ENCODE data around the gene ANKH.

The ANKH gene

DNA sequence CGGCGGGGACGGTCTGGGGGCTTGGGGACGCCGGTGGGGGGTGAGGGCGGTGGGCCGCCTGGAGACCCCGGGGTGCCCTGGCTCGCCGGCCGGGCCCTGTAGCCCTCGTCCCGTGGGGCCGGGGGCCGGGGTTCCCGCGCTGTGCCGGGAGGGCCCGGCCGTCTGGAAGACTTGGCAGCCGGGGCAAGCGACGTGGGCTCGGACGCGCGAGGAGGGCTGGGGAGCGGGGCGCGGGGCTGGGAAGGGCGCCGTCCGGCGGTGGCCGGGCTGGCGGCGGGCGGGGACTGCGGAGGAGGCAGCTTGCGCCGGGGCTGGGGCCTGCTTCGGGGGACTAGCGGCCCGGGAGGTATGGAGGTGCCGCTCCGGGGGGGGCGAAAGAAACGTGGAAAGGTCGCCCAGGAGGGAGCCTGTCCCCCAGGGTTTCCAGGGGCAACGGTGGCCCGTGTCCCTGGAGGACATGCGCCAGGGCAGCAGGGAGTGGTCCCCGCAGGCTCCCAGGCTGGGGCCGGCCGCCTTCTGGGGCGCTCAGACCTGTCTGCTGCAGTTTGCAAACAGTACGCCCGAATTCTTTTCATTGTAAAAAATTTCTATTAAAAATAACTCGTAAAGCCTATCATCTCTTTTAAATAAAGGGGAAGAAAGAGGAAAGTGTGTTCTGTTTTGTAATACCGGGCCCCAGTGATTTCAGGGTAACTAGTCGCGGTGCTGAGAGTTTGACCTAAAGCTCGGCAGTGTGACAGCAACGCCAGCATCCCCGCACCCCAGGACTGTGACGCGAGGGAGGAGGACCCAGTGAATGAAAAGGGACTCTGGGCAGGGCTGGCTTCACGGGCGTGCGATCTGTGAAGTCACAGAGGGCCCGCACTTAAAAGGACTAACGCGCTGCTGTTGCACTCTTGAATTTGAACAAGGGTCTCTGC, 752 bp upstream of the ANKH start:
- peak overlapping the region; percentile 61 for H3K27ac ChIP-seq (ENCODE audit: low read length)
- peak overlapping the region; percentile 87 for H3K9ac ChIP-seq (ENCODE audit: low read depth, low read length)
- H3K4me3 ChIP-seq (ENCODE audit: low read depth in 1 of 2, low read length in 2 of 2), result peak overlapping the region; percentile 72 to 78; a peak in 3 of 4 replicates
- peak overlapping the region; percentile 97 for H3K4me2 ChIP-seq (ENCODE audit: insufficient read depth, low read length)
- peak overlapping the region; percentile 77 for H2AFZ ChIP-seq (ENCODE audit: low read depth, low read length)
- TF ChIP-seq EZH2 (IDR thresholded peaks at IDR 0.05; ENCODE audit: borderline replicate concordance, low read depth, low read length, severe bottlenecking), result no peak
- no peak for TF ChIP-seq CTCF (IDR thresholded peaks at IDR 0.05; ENCODE audit: borderline replicate concordance, extremely low read depth, low read length, poor library complexity, severe bottlenecking)
- H3K36me3 ChIP-seq (ENCODE audit: insufficient read depth, low read length), result no peaks in the 10 kb centered on the region; the same call in 1 of the 2 replicates
- H3K4me1 ChIP-seq (ENCODE audit: insufficient read depth, low read length), result peaks cover 35% of the 10 kb centered on the region
- peaks cover 24% of the 10 kb centered on the region for H4K20me1 ChIP-seq (ENCODE audit: insufficient read depth, low read length)
- H3K79me2 ChIP-seq (ENCODE audit: insufficient read depth, low read length), result peaks cover 45% of the 10 kb centered on the region
- ATAC-seq (ENCODE audit: insufficient read depth, low read depth) (peak; percentile 42), DNase-seq (peak; percentile 40)
- H3K27me3 ChIP-seq (ENCODE audit: insufficient read depth, low read length, poor library complexity), result peaks cover 3% of the 10 kb centered on the region
- H3K9me3 ChIP-seq (ENCODE audit: insufficient read depth, low read length, severe bottlenecking), result no peaks in the 10 kb centered on the region

DNA sequence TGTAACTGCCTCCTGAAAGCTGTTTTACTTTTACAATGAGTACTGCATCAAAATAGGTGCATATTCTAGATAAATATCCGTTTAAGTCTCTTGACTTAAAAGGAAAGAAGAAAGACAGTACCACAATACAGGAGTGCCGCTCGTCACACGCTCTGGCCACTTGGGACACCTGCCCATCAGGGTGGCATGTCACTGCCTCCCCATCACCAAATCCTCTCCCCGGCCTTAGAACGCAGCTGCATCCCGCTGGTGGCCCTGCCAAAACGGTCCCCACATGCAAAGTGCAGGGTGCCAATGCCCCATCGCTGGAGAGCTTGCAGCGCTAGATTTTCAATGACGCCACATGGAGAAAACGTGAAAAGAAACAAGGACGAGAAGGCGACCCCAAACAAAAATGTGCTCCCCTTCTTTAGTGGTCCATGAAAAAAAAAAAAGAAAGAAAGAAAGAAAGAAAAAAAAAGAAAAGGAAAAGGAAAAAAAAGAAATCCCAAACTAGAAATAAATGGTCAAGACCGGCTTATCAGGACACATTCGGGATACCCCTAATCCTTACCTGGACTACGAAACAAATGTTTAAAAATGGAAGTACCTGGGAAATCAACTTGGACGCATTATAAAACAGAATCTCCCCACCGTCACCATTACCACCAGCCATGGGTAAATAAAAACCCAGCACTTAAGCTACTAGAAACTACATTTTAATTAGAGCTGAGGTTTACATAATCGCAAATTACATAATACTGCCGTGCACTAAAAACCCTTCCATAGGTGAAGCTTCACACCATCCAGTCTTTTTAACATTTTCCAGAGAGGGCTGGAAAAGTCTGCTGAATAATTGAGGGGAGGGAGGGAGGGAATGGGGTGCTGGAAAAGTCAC, 1.0 kb downstream of the ANKH start:
- TF ChIP-seq CTCF (IDR thresholded peaks at IDR 0.05; ENCODE audit: borderline replicate concordance, extremely low read depth, low read length, poor library complexity, severe bottlenecking) (peak; percentile 43), EZH2 (IDR thresholded peaks at IDR 0.05; ENCODE audit: borderline replicate concordance, low read depth, low read length, severe bottlenecking) (no peak)
- peak overlapping the region; percentile 72 for H3K4me2 ChIP-seq (ENCODE audit: insufficient read depth, low read length)
- H3K36me3 ChIP-seq (ENCODE audit: insufficient read depth, low read length), result no peaks in the 10 kb centered on the region; the same call in 1 of the 2 replicates
- H3K4me1 ChIP-seq (ENCODE audit: insufficient read depth, low read length), result peaks cover 35% of the 10 kb centered on the region
- H2AFZ ChIP-seq (ENCODE audit: low read depth, low read length), result peak overlapping the region; percentile 77
- no peaks in the 10 kb centered on the region for H3K9me3 ChIP-seq (ENCODE audit: insufficient read depth, low read length, severe bottlenecking)
- H3K27me3 ChIP-seq (ENCODE audit: insufficient read depth, low read length, poor library complexity), result no peaks in the 10 kb centered on the region
- peak; percentile 58 for DNase-seq
- peak; percentile 29 for ATAC-seq (ENCODE audit: insufficient read depth, low read depth)
- peak overlapping the region; percentile 71 for H3K9ac ChIP-seq (ENCODE audit: low read depth, low read length)
- peak overlapping the region; percentile 60 to 75 for H3K4me3 ChIP-seq (ENCODE audit: low read depth in 1 of 2, low read length in 2 of 2)
- H3K27ac ChIP-seq (ENCODE audit: low read length), result peak overlapping the region; percentile 50
- peaks cover 25% of the 10 kb centered on the region for H4K20me1 ChIP-seq (ENCODE audit: insufficient read depth, low read length)
- H3K79me2 ChIP-seq (ENCODE audit: insufficient read depth, low read length), result peaks cover 61% of the 10 kb centered on the region

GRCh38 chr5:14869668-14870164, 1.9 kb downstream of the ANKH start:
- no peaks in the 10 kb centered on the region for H3K9me3 ChIP-seq (ENCODE audit: insufficient read depth, low read length, severe bottlenecking)
- peak overlapping the region; percentile 71 for H3K9ac ChIP-seq (ENCODE audit: low read depth, low read length)
- peaks cover 35% of the 10 kb centered on the region for H3K4me1 ChIP-seq (ENCODE audit: insufficient read depth, low read length)
- H3K27ac ChIP-seq (ENCODE audit: low read length), result no peak overlapping the region
- DNase-seq, result peak; percentile 12
- peaks cover 68% of the 10 kb centered on the region for H3K79me2 ChIP-seq (ENCODE audit: insufficient read depth, low read length)
- H3K4me3 ChIP-seq (ENCODE audit: low read depth in 1 of 2, low read length in 2 of 2), result peak overlapping the region in 1 of 2 experiments; percentile 75; a peak in 2 of 4 replicates
- ATAC-seq (ENCODE audit: insufficient read depth, low read depth), result no peak
- TF ChIP-seq EZH2 (IDR thresholded peaks at IDR 0.05; ENCODE audit: borderline replicate concordance, low read depth, low read length, severe bottlenecking) (no peak), CTCF (IDR thresholded peaks at IDR 0.05; ENCODE audit: borderline replicate concordance, extremely low read depth, low read length, poor library complexity, severe bottlenecking) (no peak)
- H4K20me1 ChIP-seq (ENCODE audit: insufficient read depth, low read length), result peaks cover 28% of the 10 kb centered on the region
- H3K4me2 ChIP-seq (ENCODE audit: insufficient read depth, low read length), result peak overlapping the region; percentile 72
- H2AFZ ChIP-seq (ENCODE audit: low read depth, low read length), result no peak overlapping the region
- no peaks in the 10 kb centered on the region; the same call in 1 of the 2 replicates for H3K36me3 ChIP-seq (ENCODE audit: insufficient read depth, low read length)
- no peaks in the 10 kb centered on the region for H3K27me3 ChIP-seq (ENCODE audit: insufficient read depth, low read length, poor library complexity)

All from DND-41 (cell line).